Progenitor cell of endocrine pancreas (in vitro differentiated cells): ENCODE measurements around the gene SDHAF4. TPM values are rescaled to one million over a fixed set of nuclear protein-coding genes. Genes with fewer than 3 reads are reported as not detected.

ENCODE experiments used
- DNase-seq: peaks from one replicate; pipeline ENCODE4 v3.0.0; 2021; ENCODE audit warnings: low spot score; ENCODE audit not compliant: unreplicated experiment
- H3K27ac Mint-ChIP-seq: 2 replicates; pipeline ENCODE4 v1.8.0; 2021; ENCODE audit warnings: mild to moderate bottlenecking, moderate library complexity, mixed read lengths
- H3K27me3 Mint-ChIP-seq: 2 replicates; pipeline ENCODE4 v1.8.0; 2021; ENCODE audit warnings: mixed read lengths
- H3K36me3 Mint-ChIP-seq: 2 replicates; pipeline ENCODE4 v1.8.0; 2022; ENCODE audit warnings: mixed read lengths; ENCODE audit not compliant: insufficient read depth
- H3K4me1 Mint-ChIP-seq: 2 replicates; pipeline ENCODE4 v1.8.0; 2021; ENCODE audit warnings: low read depth, mixed read lengths
- H3K4me3 Mint-ChIP-seq: 2 replicates; pipeline ENCODE4 v1.8.0; 2021; ENCODE audit warnings: low read depth, mild to moderate bottlenecking, moderate library complexity, mixed read lengths
- H3K9me3 Mint-ChIP-seq: 2 replicates; pipeline ENCODE4 v1.8.0; 2021; ENCODE audit warnings: low read depth, mixed read lengths
- total RNA-seq: library from RNA; stranded (reverse); gene quantifications from 2 replicates; pipeline ENCODE4 v1.2.1, GENCODE V29; 2021
- TF ChIP-seq, protein P1 (sequence below): fragments of 200-600 bp; sonication (generic); IDR thresholded peaks from one replicate; pipeline ENCODE4 v1.5.0; 2021; ENCODE audit warnings: antibody characterized with exemption, mild to moderate bottlenecking; ENCODE audit not compliant: unreplicated experiment

The SDHAF4 gene
- total RNA-seq, 1 donor from 2014 or later: 17.2 TPM

DNA sequence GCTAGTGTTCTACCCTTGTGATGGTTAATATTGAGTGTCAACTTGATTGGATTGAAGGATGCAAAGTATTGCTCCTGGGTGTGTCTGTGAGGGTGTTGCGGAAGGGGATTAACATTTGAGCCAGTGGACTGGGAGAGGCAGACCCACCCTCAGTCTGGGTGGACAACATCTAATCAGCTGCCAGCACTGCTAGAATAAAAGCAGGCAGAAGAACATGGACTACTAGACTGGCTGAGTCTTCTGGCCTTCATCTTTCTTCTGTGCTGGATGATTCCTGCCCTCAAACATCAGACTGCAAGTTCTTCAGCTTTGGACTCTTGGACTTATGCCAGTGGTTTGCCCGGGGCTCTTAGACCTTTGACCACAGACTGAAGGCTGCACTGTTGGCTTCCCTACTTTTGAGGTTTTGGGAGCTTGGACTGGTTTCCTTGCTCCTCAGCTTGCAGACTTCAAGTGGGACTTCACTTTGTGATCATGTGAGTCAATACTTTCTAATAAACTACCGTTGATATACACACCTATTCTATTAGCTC lies 50.1 kb downstream of the SDHAF4 start:
- H3K27ac Mint-ChIP-seq: no peak overlapping the region

GRCh38 chr6:70620746-70621145 lies 54.0 kb downstream of the SDHAF4 start:
- Mint-ChIP-seq H3K27me3 (no peaks in the 10 kb centered on the region), H3K4me3 (no peak overlapping the region), H3K4me1 (peaks cover 8% of the 10 kb centered on the region), H3K27ac (no peak overlapping the region), H3K9me3 (no peaks in the 10 kb centered on the region), H3K36me3 (no peaks in the 10 kb centered on the region)
- TF ChIP-seq, protein P1, sequence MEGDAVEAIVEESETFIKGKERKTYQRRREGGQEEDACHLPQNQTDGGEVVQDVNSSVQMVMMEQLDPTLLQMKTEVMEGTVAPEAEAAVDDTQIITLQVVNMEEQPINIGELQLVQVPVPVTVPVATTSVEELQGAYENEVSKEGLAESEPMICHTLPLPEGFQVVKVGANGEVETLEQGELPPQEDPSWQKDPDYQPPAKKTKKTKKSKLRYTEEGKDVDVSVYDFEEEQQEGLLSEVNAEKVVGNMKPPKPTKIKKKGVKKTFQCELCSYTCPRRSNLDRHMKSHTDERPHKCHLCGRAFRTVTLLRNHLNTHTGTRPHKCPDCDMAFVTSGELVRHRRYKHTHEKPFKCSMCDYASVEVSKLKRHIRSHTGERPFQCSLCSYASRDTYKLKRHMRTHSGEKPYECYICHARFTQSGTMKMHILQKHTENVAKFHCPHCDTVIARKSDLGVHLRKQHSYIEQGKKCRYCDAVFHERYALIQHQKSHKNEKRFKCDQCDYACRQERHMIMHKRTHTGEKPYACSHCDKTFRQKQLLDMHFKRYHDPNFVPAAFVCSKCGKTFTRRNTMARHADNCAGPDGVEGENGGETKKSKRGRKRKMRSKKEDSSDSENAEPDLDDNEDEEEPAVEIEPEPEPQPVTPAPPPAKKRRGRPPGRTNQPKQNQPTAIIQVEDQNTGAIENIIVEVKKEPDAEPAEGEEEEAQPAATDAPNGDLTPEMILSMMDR: no peak
- no peak for DNase-seq

More for the DNA sequence above, 50.1 kb downstream of the SDHAF4 start:
- no peak overlapping the region for H3K4me3 Mint-ChIP-seq
- H3K4me1 Mint-ChIP-seq: peaks cover 2% of the 10 kb centered on the region
- no peaks in the 10 kb centered on the region for H3K9me3 Mint-ChIP-seq
- no peaks in the 10 kb centered on the region for H3K36me3 Mint-ChIP-seq
- TF ChIP-seq, protein P1: no peak
- H3K27me3 Mint-ChIP-seq: no peaks in the 10 kb centered on the region
- DNase-seq: no peak

- no peaks in the 10 kb centered on the region for H3K27me3 Mint-ChIP-seq
- peaks cover 8% of the 10 kb centered on the region for H3K4me1 Mint-ChIP-seq
- H3K27ac Mint-ChIP-seq: no peak overlapping the region
- H3K9me3 Mint-ChIP-seq: no peaks in the 10 kb centered on the region
- H3K36me3 Mint-ChIP-seq: no peaks in the 10 kb centered on the region
- H3K4me3 Mint-ChIP-seq: no peak overlapping the region
- TF ChIP-seq, protein P1: no peak
- DNase-seq: no peak
Measured at GRCh38 chr6:70622461-70622860, 55.7 kb downstream of the SDHAF4 start.

- TF ChIP-seq, protein P1: no peak
- no peaks in the 10 kb centered on the region for H3K9me3 Mint-ChIP-seq
- no peak for DNase-seq
- H3K27ac Mint-ChIP-seq: no peak overlapping the region
- peaks cover 8% of the 10 kb centered on the region for H3K4me1 Mint-ChIP-seq
- H3K36me3 Mint-ChIP-seq: no peaks in the 10 kb centered on the region
- H3K4me3 Mint-ChIP-seq: no peak overlapping the region
- H3K27me3 Mint-ChIP-seq: no peaks in the 10 kb centered on the region
Measured at GRCh38 chr6:70625436-70625835, 58.7 kb downstream of the SDHAF4 start.

GRCh38 chr6:70627500-70628254 lies 60.9 kb downstream of the SDHAF4 start:
- H3K4me3 Mint-ChIP-seq: no peak overlapping the region
- no peaks in the 10 kb centered on the region for H3K9me3 Mint-ChIP-seq
- no peaks in the 10 kb centered on the region for H3K27me3 Mint-ChIP-seq
- no peak for DNase-seq
- TF ChIP-seq, protein P1: no peak
- no peaks in the 10 kb centered on the region for H3K4me1 Mint-ChIP-seq
- no peak overlapping the region for H3K27ac Mint-ChIP-seq
- H3K36me3 Mint-ChIP-seq: no peaks in the 10 kb centered on the region
